HepG2 (cell line): Measurements from ENCODE around the gene ACBD5. TPM values are rescaled to one million over a fixed set of nuclear protein-coding genes. Genes with fewer than 3 reads are reported as not detected.

Experiments used
- DDIT3 ChIP-seq: sonication (generic); formaldehyde crosslinking; IDR thresholded peaks from 2 replicates; pipeline ENCODE4 v1.4.0; 2020; ENCODE audit warnings: mild to moderate bottlenecking, missing genetic modification reagents
- HES4 ChIP-seq: sonication (generic); formaldehyde crosslinking; IDR thresholded peaks from 2 replicates; pipeline ENCODE4 v1.9.0; 2021; ENCODE audit warnings: mild to moderate bottlenecking, missing genetic modification reagents, borderline replicate concordance
- KDM1A ChIP-seq: IDR thresholded peaks from 2 replicates; pipeline ENCODE4 v1.6.1; 2016; ENCODE audit warnings: missing compliant biosample characterization
- MEF2D ChIP-seq: sonication (generic); formaldehyde crosslinking; IDR thresholded peaks from 2 replicates; pipeline ENCODE4 v1.5.1; 2020; ENCODE audit warnings: mild to moderate bottlenecking, missing genetic modification reagents
- MXI1 ChIP-seq: IDR thresholded peaks from 3 replicates; pipeline ENCODE4 v1.6.1; 2012; ENCODE audit warnings: low read depth, low read length, inconsistent platforms, borderline replicate concordance
- NAIF1 ChIP-seq: sonication (generic); formaldehyde crosslinking; IDR thresholded peaks from 2 replicates; pipeline ENCODE4 v1.5.0; 2020; ENCODE audit warnings: mild to moderate bottlenecking, missing genetic modification reagents, borderline replicate concordance
- TEAD3 ChIP-seq: optimal IDR thresholded peaks from 2 replicates; pipeline ENCODE3; 2016; ENCODE audit warnings: borderline replicate concordance
- ZBTB40 ChIP-seq, 2 experiments: fragments of 450-650 bp in 1 of 2; sonication (generic) in 1 of 2; formaldehyde crosslinking in 1 of 2; IDR thresholded peaks; 2 replicates each; pipeline versions ENCODE4 v1.6.1 to v1.8.0; 2016 to 2022; ENCODE audit warnings: antibody characterized with exemption in 1 of 2, mild to moderate bottlenecking in 1 of 2, missing genetic modification reagents in 1 of 2
- ZMYM3 ChIP-seq: sonication (generic); formaldehyde crosslinking; IDR thresholded peaks from 2 replicates; pipeline ENCODE4 v1.5.1; 2020; ENCODE audit warnings: mild to moderate bottlenecking, missing genetic modification reagents
- ZNF30 ChIP-seq: sonication (generic); formaldehyde crosslinking; IDR thresholded peaks from 2 replicates; pipeline ENCODE4 v1.5.0; 2020; ENCODE audit warnings: mild to moderate bottlenecking, missing genetic modification reagents
- ZNF326 ChIP-seq: sonication (generic); formaldehyde crosslinking; IDR thresholded peaks from 2 replicates; pipeline ENCODE4 v1.4.0; 2020; ENCODE audit warnings: missing genetic modification reagents, borderline replicate concordance
- ZNF44 ChIP-seq: sonication (generic); formaldehyde crosslinking; IDR thresholded peaks from 2 replicates; pipeline ENCODE4 v1.5.1; 2020; ENCODE audit warnings: mild to moderate bottlenecking, missing genetic modification reagents
- ZNF543 ChIP-seq: sonication (generic); formaldehyde crosslinking; IDR thresholded peaks from 2 replicates; pipeline ENCODE4 v1.4.0; 2020; ENCODE audit warnings: mild to moderate bottlenecking, missing genetic modification reagents
- ZNF577 ChIP-seq: sonication (generic); formaldehyde crosslinking; IDR thresholded peaks from 2 replicates; pipeline ENCODE4 v1.4.0; 2020; ENCODE audit warnings: mild to moderate bottlenecking, low read depth, missing genetic modification reagents, borderline replicate concordance
- ZNF589 ChIP-seq: sonication (generic); formaldehyde crosslinking; conservative IDR thresholded peaks from 2 replicates; pipeline ENCODE4 v1.8.0; 2022; ENCODE audit warnings: mild to moderate bottlenecking, moderate library complexity, missing genetic modification reagents
- ZNF713 ChIP-seq: sonication (generic); formaldehyde crosslinking; IDR thresholded peaks from 2 replicates; pipeline ENCODE4 v1.4.0; 2020; ENCODE audit warnings: mild to moderate bottlenecking, missing genetic modification reagents
- ZNF839 ChIP-seq: sonication (generic); formaldehyde crosslinking; IDR thresholded peaks from 2 replicates; pipeline ENCODE4 v1.4.0; 2020; ENCODE audit warnings: missing genetic modification reagents, mild to moderate bottlenecking, borderline replicate concordance
- ZNF883 ChIP-seq: sonication (generic); formaldehyde crosslinking; IDR thresholded peaks from 2 replicates; pipeline ENCODE4 v1.5.1; 2020; ENCODE audit warnings: mild to moderate bottlenecking, missing genetic modification reagents; ENCODE audit errors: not compliant biosample characterization
- polyA plus RNA-seq, 8 experiments: library from polyadenylated mRNA; depleted of rRNA in 3 of 8; stranded (reverse) in 7 of 8; unstranded in 1 of 8; fragments of >200 nt; fragmentation: Illumina TruSeq in 4 of 8; extraction: Trizol in 4 of 8; gene quantifications; 2 replicates each; pipeline versions ENCODE4 v1.2.1 to v1.2.3, GENCODE V29; 2011 to 2016; ENCODE audit warnings: low read depth in 4 of 8, missing spikeins in 1 of 8, mixed read lengths in 1 of 8; ENCODE audit not compliant: insufficient read depth in 1 of 8
- total RNA-seq, 5 experiments: library from RNA; depleted of rRNA; stranded (reverse); fragments of >200 nt; fragmentation: Illumina TruSeq; extraction: Trizol; gene quantifications; 2 replicates each; pipeline ENCODE4 v1.2.3, GENCODE V29; 2016; ENCODE audit warnings: low read depth in 1 of 5
- TF ChIP-seq, protein P1 (sequence below): sonication (generic); formaldehyde crosslinking; IDR thresholded peaks from 2 replicates; pipeline ENCODE4 v1.4.0; 2020; ENCODE audit warnings: mild to moderate bottlenecking, missing genetic modification reagents, borderline replicate concordance

The ACBD5 gene
- total and polyA plus RNA-seq, 2 of the 13 experiments (the other 11 are each of a cell fraction or from before 2014, with no cell fraction given), result 10.3 to 14.8 TPM

DNA sequence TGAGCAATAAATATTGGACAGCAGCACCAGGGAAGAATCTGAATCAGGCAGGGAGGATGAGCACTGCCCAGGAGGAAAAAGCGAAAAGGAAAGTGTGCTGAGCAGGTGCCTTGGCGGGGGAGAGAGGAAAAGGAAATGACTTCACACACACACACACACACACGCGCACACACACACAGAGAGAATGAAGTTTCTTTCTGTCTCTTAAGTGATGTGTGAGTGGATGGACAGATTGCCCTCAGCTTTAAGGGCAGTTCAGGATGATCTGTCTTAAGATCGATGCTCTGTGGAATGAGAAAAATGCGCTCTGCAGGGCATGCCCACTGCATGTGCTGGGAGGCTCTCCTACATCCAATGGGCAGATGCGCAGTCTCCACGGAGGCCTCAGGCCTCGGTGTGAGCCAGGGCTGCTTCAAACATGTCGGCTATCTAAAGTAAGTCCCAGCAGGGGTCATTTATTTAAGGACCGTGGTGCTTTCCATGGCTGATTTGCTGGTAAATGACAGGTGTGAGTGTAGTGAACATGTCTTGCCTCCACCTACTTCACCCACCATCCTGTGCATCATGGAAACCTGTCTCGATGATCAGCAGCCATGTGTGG is 2.5 kb upstream of the ACBD5 start (continued):
- no peak for TF ChIP-seq ZBTB40 (IDR thresholded peaks at IDR 0.05)
- 0 out of 2 replicates have a peak, but pooled peaks have one; percentile 59 for TF ChIP-seq ZBTB40 (CRISPR knock-in tag; IDR thresholded peaks at IDR 0.05)
- TF ChIP-seq MXI1, result 0 out of 3 replicates have a peak, but pooled peaks have one; percentile 31
- no peak; the same call in 1 of the 2 replicates for TF ChIP-seq ZNF839 (CRISPR knock-in tag)
- TF ChIP-seq MEF2D, result peak; percentile 58; the same call in 1 of the 2 replicates
- TF ChIP-seq ZNF44 (CRISPR knock-in tag), result no peak
- TF ChIP-seq ZNF577 (CRISPR knock-in tag), result no peak
- TF ChIP-seq, protein P1, sequence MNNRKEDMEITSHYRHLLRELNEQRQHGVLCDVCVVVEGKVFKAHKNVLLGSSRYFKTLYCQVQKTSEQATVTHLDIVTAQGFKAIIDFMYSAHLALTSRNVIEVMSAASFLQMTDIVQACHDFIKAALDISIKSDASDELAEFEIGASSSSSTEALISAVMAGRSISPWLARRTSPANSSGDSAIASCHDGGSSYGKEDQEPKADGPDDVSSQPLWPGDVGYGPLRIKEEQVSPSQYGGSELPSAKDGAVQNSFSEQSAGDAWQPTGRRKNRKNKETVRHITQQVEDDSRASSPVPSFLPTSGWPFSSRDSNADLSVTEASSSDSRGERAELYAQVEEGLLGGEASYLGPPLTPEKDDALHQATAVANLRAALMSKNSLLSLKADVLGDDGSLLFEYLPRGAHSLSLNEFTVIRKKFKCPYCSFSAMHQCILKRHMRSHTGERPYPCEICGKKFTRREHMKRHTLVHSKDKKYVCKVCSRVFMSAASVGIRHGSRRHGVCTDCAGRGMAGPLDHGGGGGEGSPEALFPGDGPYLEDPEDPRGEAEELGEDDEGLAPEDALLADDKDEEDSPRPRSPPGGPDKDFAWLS (CRISPR knock-in tag), result no peak
- TF ChIP-seq NAIF1 (CRISPR knock-in tag), result no peak
- no peak for TF ChIP-seq ZMYM3 (CRISPR knock-in tag)
- no peak for TF ChIP-seq ZNF326 (CRISPR knock-in tag)
- TF ChIP-seq HES4 (CRISPR knock-in tag), result no peak
- TF ChIP-seq TEAD3 (CRISPR knock-in tag), result peak; percentile 83
- TF ChIP-seq DDIT3, result no peak
- no peak for TF ChIP-seq KDM1A (CRISPR knock-in tag)
- no peak for TF ChIP-seq ZNF30 (CRISPR knock-in tag)
- no peak for TF ChIP-seq ZNF589 (CRISPR knock-in tag)
- 0 out of 2 replicates have a peak, but pooled peaks have one; percentile 35 for TF ChIP-seq ZNF543 (CRISPR knock-in tag)
- TF ChIP-seq ZNF883 (CRISPR knock-in tag), result no peak
- no peak for TF ChIP-seq ZNF713 (CRISPR knock-in tag)
